Thyroid gland (tissue), 4 donors: ENCODE data around the gene DCLRE1A.

Experiments used
- POLR2A ChIP-seq, 2 donors: fragments of 450-650 bp; IDR thresholded peaks; one replicate each; pipeline ENCODE4 v1.6.1; 2017; ENCODE audit warnings: antibody characterized with exemption in 2 of 2, mild to moderate bottlenecking in 2 of 2, moderate library complexity in 1 of 2
- TF ChIP-seq, protein P1 (sequence below), 6 experiments: fragments of 200-600 bp in 3 of 6; fragments of 450-650 bp in 3 of 6; sonication (generic) in 3 of 6; IDR thresholded peaks; one replicate each; pipeline ENCODE4 v1.5.1; 2016 to 2019; ENCODE audit warnings: antibody characterized with exemption in 6 of 6, mild to moderate bottlenecking in 2 of 6, inconsistent platforms in 1 of 6, moderate library complexity in 1 of 6

DNA sequence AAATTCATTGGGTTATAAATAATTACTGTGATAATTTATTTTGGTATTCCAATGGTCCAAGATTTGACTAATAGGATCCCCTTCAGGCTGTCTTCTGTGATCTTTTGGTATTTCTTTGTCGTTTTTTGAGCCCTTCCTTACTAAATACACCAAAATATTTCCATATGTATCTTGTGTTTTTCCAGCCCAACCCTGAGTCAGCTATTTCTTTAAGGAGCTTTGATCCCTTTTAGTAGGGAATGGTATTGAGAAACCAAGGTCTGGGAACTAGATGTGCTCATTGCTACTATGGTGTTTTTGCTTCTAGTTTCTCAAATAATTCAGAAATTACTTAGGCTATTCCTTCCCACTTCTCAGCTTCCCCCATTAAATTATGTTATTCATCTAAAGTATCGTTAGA, 15.9 kb upstream of the DCLRE1A start:
- TF ChIP-seq, protein P1, sequence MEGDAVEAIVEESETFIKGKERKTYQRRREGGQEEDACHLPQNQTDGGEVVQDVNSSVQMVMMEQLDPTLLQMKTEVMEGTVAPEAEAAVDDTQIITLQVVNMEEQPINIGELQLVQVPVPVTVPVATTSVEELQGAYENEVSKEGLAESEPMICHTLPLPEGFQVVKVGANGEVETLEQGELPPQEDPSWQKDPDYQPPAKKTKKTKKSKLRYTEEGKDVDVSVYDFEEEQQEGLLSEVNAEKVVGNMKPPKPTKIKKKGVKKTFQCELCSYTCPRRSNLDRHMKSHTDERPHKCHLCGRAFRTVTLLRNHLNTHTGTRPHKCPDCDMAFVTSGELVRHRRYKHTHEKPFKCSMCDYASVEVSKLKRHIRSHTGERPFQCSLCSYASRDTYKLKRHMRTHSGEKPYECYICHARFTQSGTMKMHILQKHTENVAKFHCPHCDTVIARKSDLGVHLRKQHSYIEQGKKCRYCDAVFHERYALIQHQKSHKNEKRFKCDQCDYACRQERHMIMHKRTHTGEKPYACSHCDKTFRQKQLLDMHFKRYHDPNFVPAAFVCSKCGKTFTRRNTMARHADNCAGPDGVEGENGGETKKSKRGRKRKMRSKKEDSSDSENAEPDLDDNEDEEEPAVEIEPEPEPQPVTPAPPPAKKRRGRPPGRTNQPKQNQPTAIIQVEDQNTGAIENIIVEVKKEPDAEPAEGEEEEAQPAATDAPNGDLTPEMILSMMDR (IDR thresholded peaks at IDR 0.05): no peak
- TF ChIP-seq POLR2A (IDR thresholded peaks at IDR 0.05): no peak
